Measurements from ENCODE around the gene PDE4B.
A peak's percentile ranks its signal among the peaks of the same experiment; 100 is the strongest.

Gene PDE4B

DNA sequence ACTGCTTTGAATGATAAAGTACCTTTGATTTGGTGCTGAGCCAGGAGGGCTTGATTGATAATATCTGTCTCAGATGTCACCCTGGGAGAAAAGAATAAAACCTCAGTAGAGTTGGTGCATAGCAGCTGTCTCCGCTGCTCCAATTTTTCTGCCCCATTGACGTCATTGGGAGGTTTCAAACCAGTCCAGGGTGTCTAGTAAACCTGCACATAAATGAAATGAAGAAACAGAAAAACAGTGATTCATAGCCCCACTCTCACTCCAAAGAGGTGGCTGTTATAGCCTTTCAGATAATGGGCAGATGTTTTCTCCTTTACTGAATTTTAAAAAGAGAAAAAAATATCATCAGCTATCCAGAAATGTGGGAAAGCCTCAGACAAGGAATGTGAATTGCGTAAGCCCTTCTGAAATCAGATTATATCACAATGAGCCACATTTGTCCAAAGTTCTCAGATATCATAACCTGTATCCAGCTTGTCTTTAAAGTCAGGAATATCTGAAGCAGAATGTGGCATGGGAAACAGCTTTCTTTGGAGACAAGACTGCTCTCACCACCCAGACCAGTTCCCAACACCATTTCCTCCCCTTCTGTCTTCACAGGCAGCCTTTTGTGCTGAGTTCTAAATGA, 390.0 kb downstream of the PDE4B start:
- peak; percentile 98 for DNase-seq (ENCODE audit: low read depth)

DNA sequence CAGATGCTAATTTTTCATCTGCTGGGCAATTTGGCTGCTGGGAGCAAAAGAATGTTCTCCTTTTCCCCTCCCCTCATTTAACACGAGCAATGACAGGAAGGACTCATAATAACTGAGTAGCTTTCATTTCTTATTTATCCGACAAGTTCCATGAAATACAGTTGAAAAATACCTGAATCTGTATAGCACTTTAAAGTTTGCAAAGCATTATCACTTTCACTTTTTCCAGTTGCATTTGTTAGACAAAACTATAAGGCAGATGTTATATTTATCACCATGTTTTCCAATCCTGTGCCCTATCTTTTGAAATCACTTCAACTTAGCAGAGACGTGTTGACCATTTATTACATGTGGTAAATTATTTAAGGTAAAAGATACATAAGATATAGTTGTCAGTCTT, 390.7 kb downstream of the PDE4B start:
- peak; percentile 24 for DNase-seq (ENCODE audit: low read depth)

DNA sequence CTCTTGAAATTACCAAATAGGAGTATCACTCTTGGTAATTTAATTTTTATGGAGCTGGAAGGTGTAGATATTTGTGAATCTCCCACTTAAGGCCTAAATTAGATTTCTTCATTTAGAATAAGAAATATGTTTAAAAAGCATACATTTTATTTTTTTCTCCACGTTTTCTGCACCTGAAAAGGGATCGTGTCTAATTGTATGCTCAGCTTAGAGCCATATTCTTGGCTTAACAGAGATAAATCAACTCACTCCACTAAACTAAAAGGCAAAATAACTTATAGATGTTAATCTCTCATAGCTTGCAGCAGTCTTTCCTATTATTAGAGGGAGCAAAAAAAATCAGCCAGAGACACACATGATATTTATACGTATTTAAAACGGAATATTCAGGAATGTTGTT, 404.4 kb downstream of the PDE4B start:
- no peak for DNase-seq (ENCODE audit: low read depth)

DNA sequence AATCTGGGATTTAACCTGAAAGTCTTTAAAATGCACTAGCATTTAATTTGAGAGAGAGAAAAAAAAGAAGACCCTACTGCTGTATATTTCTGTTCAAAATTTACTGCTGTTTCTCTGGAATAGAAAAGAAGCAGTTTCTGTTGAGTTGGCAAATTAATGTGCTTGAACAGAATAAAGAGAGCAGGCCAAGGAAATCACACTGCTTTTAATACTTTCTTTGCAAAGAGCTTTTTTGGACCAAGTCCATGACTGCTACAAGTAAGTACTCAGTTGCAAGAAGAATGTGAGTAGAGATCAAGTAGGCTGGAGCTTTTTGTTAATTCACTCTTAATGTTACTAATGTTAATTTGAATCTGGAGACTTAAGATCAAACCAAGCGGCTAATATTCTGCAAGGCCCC, 405.1 kb downstream of the PDE4B start:
- DNase-seq (ENCODE audit: low read depth): no peak

DNA sequence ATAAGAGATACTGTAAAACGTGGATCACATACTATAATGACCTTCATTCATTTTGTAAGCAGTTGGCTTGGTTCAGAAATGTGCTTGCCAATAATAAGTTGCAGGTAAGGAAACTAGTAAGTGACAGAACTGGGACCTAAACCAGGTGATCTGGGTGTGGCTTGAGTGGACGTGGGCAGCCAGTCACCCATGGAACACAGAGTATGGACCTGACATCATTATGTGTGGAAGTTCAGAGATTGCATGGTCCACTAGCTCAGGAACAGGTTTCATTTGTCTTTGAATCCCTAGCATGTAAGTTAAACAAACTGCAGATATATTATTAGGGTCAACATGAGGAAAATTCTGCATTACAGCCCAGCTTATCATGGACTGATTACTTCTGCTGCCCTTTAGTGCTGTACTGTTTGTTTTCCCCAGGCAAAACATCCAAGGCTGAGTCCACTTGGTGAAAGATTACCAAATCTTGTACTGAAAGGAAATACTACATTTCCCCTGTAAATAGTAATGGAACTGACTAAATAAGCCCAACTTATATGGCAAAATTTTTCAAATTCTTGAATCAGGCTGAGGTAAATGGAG, 414.0 kb downstream of the PDE4B start:
- DNase-seq (ENCODE audit: low read depth): no peak

DNA sequence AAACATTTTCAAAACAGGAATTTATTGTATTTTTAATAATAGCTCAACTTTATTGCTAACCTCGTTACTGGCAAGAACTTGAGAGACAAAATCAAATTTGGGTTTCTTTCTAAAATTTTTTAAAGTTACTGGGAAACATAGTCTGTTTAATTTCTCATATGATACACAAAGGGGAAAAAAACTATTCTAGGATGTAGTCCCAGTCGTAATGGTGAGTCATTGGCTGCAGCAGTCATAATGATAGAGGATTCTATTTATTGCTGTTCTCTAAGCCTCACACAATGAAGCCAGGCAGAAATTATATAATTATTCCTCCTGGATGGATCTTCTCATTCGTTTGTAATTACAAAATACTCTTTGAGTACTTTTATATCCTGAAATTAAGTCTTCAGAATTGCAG, 414.8 kb downstream of the PDE4B start:
- DNase-seq (ENCODE audit: low read depth): peak; percentile 60

DNA sequence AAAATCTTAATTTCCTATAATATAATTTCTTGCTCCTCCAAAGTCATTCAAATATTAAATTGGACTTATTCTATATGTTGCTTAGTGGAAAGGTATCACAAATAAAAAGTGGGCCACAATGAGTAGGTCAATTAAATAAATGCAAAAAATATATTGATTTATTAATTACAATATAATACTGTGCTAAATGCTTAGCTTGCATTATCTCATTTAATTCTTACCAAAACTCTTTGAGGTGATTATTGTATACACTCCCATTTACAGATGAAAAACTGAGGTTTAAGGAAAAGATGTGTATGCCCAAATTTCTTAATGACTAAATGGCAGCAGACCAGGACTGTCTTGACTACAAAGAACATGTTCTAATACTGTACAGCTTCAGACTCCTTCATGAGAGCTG, 415.9 kb downstream of the PDE4B start:
- DNase-seq (ENCODE audit: low read depth): no peak

DNA sequence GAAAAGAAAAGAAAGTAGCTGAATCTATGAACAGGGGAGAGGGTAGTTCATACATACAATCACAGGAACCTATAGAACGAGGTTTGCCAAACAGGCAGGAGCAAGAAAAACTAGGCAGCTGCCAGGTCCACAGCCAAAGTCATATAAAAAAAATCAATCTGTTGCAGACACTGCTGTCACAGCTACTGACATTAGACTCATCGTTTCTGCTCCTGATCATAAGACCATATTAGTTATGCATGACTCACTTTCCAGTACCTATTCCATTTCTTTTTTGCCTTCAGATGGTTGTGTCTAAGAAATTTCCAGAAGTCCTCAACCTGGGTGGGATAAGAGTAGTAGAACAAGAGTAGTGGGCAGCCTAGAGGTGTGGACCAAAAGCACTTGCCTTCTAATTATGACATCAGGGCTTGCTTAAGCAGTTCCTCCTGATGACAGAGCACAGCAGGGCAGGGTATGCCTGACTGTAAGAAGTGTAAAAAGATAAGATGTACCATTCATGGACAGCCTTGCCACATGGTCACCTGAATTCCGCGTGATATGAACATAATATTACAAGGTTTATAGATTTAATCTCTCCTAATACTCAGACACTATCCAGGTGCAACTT, 418.0 kb downstream of the PDE4B start:
- no peak for DNase-seq (ENCODE audit: low read depth)

DNA sequence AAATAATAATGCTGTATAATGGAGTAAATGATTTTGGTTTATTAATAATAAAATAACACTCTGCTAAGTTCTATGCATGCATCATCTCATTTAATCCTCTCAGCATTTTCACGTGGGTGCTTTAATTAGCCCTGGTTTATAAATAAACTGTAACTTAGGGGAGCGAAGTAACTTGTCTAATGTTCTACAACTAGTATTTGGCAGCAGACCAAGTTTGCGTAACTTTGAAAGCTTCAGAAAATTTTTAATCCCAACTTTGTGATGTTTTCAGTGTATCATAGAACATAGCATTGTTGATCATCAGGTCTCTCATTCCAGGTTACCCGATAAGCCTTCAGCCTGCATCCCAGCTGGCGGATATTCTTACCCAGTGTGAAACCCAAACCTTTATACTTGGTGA, 418.8 kb downstream of the PDE4B start:
- no peak for DNase-seq (ENCODE audit: low read depth)

DNA sequence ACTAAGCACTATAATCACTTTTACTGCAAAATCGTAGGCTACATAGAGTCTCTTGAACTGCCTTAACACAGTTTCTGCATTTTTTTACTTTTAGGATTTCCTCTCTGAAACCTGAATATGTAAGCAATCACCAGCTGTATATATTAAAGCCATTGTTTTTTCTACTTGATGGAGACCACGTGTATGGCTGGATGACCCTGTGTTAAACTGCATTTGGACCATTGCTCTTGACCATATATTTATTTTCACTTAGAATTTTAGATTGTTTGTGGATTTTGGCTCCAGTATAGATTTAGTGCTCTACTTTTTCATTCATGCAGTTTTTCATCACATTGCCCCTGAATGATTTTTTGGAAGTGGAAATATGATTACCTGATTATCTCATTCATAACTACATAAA, 420.8 kb downstream of the PDE4B start:
- DNase-seq (ENCODE audit: low read depth): no peak

DNA sequence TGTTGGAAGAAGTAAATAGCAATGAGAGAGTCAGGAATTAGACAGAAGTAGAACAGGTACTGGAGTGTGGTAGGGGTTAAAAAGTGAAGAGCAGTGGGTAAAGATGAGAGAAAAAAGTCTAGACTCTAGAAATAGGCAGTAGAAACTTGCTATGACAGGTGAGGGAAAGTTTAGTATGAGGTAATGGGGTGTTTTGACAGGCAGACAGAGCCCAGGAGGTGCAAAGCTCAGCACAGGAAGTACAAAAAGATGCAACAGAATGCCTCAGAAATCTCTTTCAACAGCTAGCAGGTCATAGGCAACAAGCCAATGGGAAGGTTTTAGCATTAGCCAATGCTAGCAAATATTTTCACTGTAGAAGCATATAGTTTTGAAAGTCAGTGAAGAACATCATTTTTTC, 422.2 kb downstream of the PDE4B start:
- DNase-seq (ENCODE audit: low read depth): peak; percentile 14

DNA sequence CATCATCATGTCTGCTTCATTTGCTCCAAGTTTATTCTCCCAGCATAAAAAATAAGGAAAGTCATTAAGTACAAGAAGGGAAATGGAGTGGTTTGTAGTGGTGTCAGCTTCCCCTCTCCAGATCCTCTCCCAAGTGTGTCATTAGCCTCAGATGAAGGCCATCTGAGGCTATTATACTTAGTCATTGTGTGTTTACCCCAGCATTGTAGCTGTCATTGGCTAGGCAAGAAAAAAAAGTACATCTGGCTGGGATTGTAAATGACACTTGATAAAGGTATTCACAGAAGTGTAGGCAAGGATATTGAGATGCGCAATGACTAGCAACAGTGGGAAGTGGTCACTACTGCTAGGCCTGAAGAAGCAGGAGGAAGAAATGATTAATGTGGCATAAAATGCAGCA, 424.3 kb downstream of the PDE4B start:
- DNase-seq (ENCODE audit: low read depth): peak; percentile 49

DNA sequence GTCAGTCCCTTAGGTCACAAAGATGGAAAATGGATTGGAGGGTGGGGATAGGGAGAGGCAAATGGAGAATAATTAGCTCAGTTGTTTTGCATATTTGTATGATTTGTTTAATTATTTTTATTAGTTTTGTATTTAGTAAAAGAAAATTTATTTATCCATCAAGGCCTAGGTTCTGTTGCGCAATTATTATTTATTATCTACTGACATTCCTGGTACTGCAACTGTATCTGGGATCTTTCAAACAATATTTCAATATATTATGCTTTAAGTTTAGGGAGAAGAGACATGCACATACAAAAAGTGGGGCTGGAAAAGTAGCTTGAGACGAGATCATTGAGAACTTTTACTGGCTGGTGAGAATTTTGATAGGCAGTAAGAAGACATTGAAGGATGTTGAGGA, 424.9 kb downstream of the PDE4B start:
- DNase-seq (ENCODE audit: low read depth): no peak

DNA sequence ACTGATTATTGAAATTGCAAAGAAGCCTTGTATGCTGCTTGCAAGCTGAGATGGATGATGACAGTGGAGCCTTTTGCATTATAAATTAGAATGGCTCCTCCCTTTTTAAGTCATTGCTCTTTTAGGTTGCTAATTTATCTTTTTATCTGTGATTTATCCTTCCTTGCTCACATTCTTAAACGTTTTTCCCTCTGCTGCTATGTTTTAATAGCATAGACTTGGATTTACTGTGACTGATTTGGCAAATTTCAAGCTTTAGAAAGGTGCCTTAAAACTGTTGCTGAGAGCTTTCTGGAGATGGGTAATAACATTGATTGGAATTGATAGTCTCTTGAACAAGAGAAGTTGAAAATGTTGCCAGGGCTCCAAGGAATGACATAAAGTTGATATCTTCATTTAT, 427.8 kb downstream of the PDE4B start:
- no peak for DNase-seq (ENCODE audit: low read depth)

DNA sequence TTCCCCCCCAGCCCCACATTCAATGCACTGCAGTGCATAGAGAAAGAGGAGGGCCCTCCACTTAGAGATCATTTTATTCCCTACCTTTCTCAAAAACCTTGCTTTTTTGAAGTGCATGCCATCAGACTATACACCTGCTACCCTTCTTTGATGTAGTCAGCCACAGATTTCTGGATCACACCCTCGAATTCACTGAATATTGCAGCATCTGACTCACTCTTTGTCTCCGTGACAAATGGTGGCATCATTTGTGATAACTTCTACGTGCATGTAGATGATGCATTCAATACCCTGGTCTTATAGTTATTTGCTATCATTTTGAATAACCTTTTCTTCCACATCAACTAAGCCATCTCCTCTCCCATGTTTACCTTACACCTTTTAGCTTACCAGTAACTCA, 431.0 kb downstream of the PDE4B start:
- no peak for DNase-seq (ENCODE audit: low read depth)

DNA sequence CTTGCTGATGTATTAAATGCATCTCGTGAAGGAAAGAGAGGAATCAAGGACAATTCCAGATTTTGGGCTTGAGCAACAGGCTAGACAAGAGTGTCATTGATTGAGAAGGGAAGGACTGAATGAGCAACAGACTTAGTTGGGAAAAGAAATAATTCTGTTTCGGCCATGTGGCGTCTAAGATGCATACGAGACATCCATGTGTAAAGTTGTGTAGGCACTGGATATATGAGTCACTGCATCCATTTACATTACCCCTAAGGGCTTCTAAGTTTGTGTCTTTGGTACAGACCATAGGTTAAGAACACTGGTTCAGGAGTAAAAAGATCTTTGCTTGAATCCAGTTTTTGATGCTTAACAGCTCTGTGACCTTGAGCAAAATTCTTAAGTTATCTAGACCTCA, 434.3 kb downstream of the PDE4B start:
- no peak for DNase-seq (ENCODE audit: low read depth)

DNA sequence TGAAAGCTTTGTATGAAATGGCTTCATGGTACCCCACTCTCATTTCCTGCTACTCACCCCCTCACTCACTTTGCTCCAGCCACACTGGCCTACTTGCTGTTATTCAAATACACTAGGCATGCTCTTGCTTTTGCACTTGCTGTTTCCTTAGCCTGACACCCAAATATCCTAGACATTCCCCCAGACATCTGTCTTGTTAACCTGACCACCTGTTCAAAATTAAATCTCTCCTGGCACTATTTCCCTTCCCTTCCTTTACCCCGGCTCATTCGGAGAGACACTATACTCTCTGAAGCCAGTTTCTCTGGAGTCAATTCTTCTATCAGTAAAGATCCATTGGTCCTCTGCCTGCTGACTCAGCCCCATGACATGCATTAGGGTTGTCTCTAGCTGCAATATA, 435.3 kb downstream of the PDE4B start:
- DNase-seq (ENCODE audit: low read depth): no peak

DNA sequence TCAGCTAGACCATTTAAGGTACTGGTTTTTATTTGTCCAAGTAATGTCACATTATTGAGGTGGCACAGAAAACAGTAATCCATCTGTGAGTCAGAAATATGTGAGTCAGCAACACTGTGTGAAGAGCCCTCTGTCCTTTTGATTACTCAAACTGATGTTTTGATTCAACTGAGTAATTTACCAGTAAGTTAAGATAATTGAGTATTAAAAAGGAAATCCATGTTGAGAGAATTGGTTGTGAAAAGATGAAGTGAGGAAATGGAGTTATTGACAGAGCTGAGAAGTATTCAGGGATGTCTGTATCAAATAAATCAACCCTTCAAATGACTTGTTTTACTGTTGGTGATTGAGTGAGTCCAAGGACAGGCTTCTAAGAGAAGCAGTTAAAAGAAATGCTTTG, 438.5 kb downstream of the PDE4B start:
- no peak for DNase-seq (ENCODE audit: low read depth)

DNA sequence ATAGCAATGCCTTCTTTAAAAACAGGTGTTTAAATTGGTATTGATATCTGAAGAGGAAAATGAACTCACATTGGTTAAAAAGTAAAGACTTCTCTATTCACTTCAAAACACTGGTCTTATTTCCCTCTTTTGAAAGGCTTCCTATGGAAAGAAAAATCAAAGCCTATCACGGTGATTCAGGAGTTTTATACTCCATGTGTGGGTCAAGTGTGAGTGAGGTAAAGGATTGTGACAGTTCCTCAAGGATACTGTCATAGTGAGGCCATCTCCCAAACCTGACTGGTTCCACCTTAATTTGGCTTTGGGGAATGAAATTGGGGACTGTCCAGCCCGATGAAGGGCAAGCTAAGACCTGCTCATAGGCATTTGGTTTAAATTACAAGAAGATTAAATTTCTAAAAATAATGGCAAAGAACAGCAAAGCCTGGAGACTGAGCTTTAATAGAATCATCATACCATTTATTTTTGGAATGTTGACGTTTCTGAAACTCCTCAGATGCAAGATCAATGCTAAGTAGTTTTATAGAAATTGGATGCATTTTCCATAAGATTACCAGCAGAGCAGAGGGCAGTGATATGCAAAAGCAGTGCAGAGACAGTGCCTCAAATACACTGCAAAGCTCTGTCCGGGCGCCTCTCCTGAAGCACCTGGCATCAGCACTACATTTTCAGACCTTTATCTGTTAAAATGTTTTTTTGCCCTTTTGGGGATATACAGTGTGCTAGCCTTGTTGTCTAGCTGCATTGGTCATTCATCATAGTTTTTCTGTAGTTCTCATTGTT, 439.2 kb downstream of the PDE4B start:
- no peak for DNase-seq (ENCODE audit: low read depth)

DNA sequence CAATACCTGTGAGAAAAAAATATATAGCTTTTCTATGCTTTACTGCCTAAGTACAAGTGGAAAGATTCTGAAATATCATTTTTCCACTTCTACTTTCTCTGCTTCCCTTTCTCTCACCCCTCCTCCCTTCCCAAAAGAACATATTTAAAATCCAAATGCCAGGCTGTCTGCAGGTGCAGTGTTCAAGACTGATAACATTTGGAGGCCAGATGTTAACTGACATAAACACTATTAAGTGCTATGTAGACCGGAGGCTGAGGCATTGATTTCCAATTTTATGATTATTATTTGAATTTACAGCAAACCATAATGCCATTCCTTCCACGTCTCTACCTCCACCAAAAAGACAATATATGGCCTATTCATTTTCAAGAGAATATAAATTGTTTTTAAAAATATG, 444.3 kb downstream of the PDE4B start:
- DNase-seq (ENCODE audit: low read depth): no peak

DNA sequence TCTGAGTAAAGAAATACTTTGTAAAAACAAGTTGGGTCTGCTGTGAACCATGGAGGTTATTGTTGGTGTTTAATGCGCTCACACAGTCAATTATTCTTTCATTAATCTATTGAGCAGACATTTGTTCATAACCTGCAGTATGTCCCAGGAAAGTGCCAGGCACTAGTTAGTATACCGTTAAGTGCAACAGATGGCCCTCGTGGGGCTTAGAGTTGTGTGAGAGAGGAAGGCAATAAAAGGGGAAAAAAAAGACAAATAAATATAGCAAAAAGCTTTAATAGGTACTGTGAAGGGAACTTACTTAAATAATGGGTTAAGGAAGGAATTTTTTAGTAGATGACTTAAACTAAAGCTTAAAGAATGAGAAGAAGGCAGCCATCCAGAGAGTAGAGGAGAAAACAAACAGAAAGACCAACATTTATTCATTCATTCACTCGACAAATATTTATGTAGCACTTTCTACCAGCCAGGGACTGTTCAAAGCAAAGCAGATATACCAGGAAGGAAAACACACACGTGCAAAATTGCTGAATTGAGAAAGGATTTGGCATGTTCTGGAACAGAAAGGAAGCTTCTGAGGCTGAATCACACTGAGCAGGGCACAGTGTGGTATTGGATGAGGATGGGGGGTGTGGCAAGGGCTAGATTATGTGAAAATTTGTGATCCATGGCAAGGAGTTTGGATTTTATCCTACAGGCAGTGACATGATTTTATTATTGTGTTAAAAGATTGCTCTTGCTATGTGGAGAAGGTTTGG, 445.2 kb downstream of the PDE4B start:
- peak; percentile 27 for DNase-seq (ENCODE audit: low read depth)

DNA sequence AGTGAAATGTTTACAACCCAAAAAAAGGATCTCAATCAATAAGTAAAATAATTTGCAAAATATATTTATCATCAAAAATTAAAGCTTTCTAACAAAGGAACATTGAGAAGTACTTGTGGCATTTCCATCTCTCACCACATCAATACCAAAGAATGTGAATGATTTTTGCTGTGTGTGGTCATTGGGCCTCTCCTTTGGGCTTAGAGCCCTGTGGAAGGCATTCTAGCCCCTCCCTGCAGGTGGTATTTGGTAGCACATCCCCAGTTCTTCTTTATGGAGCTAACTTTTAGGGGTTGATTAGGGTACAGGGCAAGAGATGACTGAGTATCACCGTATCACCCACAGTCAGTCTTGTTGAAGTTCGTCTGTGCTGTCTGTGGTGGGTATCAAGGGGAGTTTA, 447.1 kb downstream of the PDE4B start:
- no peak for DNase-seq (ENCODE audit: low read depth)
